HUES64 (cell line): ENCODE results near the gene CAPN15.

Source experiments
- H3K27ac ChIP-seq: 2 replicates; pipeline ENCODE4 v1.7.0; 2013; ENCODE audit warnings: low read depth, low read length, inconsistent platforms
- H3K27me3 ChIP-seq: 2 replicates; pipeline ENCODE4 v1.6.1; 2013; ENCODE audit warnings: mild to moderate bottlenecking, low read length; ENCODE audit not compliant: insufficient read depth
- H3K36me3 ChIP-seq: 2 replicates; pipeline ENCODE4 v1.6.1; 2013; ENCODE audit warnings: mild to moderate bottlenecking, low read length; ENCODE audit not compliant: insufficient read depth
- H3K4me1 ChIP-seq: 2 replicates; pipeline ENCODE4 v1.6.1; 2013; ENCODE audit warnings: mild to moderate bottlenecking, low read length, moderate library complexity; ENCODE audit not compliant: insufficient read depth
- H3K4me3 ChIP-seq: 2 replicates; pipeline ENCODE4 v1.5.1; 2013; ENCODE audit warnings: mild to moderate bottlenecking, low read length, moderate library complexity
- H3K9ac ChIP-seq: 2 replicates; pipeline ENCODE4 v1.6.1; 2013; ENCODE audit warnings: mild to moderate bottlenecking, low read depth, low read length
- H3K9me3 ChIP-seq: 2 replicates; pipeline ENCODE4 v1.6.1; 2013; ENCODE audit warnings: low read depth, low read length; ENCODE audit not compliant: insufficient read depth
- WGBS: fragments of 150-250, 120-280 bp; methylation state at CpG from one replicate; pipeline ENCODE4 v1.1.7; 2013; ENCODE audit warnings: missing lambda C conversion rate; 5-methylcytosine and 5-hydroxymethylcytosine counted together

Gene CAPN15

GRCh38 chr16:537415-538335 is 10.2 kb downstream of the CAPN15 start:
- Histone ChIP-seq H3K9ac (no peak overlapping the region), H3K4me1 (no peaks in the 10 kb centered on the region), H3K27ac (no peak overlapping the region), H3K36me3 (peaks cover 10% of the 10 kb centered on the region; the same call in 1 of the 2 replicates), H3K27me3 (no peaks in the 10 kb centered on the region), H3K9me3 (no peaks in the 10 kb centered on the region), H3K4me3 (no peak overlapping the region)
- 96% methylated on average over 60 of the region's 60 CpGs for WGBS

- Histone ChIP-seq H3K4me1 (no peaks in the 10 kb centered on the region), H3K9me3 (no peaks in the 10 kb centered on the region), H3K4me3 (no peak overlapping the region), H3K27ac (no peak overlapping the region), H3K36me3 (peaks cover 10% of the 10 kb centered on the region; the same call in 1 of the 2 replicates), H3K27me3 (no peaks in the 10 kb centered on the region), H3K9ac (no peak overlapping the region)
- WGBS, result 95% methylated on average over 34 of the region's 34 CpGs
Observed at GRCh38 chr16:539901-540530, 12.5 kb downstream of the CAPN15 start.

- H3K36me3 ChIP-seq, result peaks cover 10% of the 10 kb centered on the region; the same call in 1 of the 2 replicates
- no peaks in the 10 kb centered on the region for H3K4me1 ChIP-seq
- H3K27me3 ChIP-seq, result no peaks in the 10 kb centered on the region
- 96% methylated on average over 29 of the region's 29 CpGs for WGBS
- no peak overlapping the region for H3K4me3 ChIP-seq
- H3K9me3 ChIP-seq, result no peaks in the 10 kb centered on the region
- H3K27ac ChIP-seq, result no peak overlapping the region
- H3K9ac ChIP-seq, result no peak overlapping the region
Observed at GRCh38 chr16:540645-541340, 13.3 kb downstream of the CAPN15 start.

DNA sequence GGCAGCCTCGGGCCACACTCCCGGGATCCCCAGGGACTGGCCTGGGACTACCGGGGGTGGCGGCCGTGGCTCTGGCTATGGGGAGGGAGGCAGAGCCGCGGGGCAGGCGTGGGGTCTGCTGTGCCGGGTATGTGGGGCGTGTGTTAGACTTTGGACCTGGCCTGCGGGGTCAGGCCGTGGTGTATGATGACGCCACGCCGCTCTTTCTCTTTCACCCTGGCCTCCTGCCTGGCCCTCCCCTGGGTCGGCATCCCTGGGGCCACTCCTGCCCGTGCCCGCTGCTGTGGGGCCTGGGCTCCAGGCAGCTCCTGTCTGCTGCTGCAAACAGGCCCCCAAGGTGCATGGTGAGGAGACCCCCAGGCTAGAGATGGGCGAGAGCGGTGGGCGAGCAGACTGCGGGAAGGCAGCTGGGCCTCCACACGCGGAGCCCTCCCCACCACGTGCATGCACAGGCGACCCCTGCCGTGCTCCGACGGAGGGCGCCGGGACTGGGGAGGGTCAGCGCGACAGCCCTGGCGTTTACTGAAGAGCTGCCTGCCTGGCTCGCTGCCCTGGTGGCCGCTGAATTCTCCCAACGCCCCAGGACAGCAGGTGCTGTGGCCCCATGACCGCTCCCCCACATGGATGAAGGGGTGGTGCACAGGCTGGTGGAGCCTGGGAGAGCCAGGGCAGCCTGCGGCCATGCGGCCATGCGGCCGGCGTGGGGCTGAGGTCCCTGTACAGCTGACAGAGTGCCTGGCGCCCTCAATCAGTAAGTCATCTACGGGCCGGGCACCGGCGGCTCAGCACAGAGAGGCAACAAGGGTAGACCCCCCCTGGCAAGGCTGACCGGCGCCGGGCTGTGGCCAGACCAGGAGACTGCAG is 16.0 kb downstream of the CAPN15 start:
- Histone ChIP-seq H3K27ac (no peak overlapping the region), H3K4me3 (no peak overlapping the region), H3K4me1 (no peaks in the 10 kb centered on the region), H3K27me3 (no peaks in the 10 kb centered on the region), H3K36me3 (no peaks in the 10 kb centered on the region; the same call in 1 of the 2 replicates), H3K9ac (no peak overlapping the region), H3K9me3 (no peaks in the 10 kb centered on the region)
- 95% methylated on average over 51 of the region's 51 CpGs for WGBS

GRCh38 chr16:544517-544916 is 17.0 kb downstream of the CAPN15 start:
- Histone ChIP-seq H3K9ac (no peak overlapping the region), H3K9me3 (no peaks in the 10 kb centered on the region), H3K27me3 (no peaks in the 10 kb centered on the region), H3K4me1 (no peaks in the 10 kb centered on the region), H3K36me3 (no peaks in the 10 kb centered on the region), H3K27ac (no peak overlapping the region), H3K4me3 (no peak overlapping the region)
- 95% methylated on average over 42 of the region's 46 CpGs for WGBS

GRCh38 chr16:546909-547770 is 19.6 kb downstream of the CAPN15 start:
- H3K36me3 ChIP-seq, result peaks cover 9% of the 10 kb centered on the region
- no peak overlapping the region for H3K27ac ChIP-seq
- no peaks in the 10 kb centered on the region for H3K27me3 ChIP-seq
- H3K4me1 ChIP-seq, result no peaks in the 10 kb centered on the region
- no peak overlapping the region for H3K4me3 ChIP-seq
- no peak overlapping the region for H3K9ac ChIP-seq
- WGBS, result 88% methylated on average over 60 of the region's 60 CpGs
- no peaks in the 10 kb centered on the region for H3K9me3 ChIP-seq

GRCh38 chr16:548586-548985 is 21.1 kb downstream of the CAPN15 start:
- Histone ChIP-seq H3K4me3 (no peak overlapping the region), H3K9ac (no peak overlapping the region), H3K27me3 (no peaks in the 10 kb centered on the region), H3K4me1 (no peaks in the 10 kb centered on the region), H3K27ac (no peak overlapping the region), H3K9me3 (no peaks in the 10 kb centered on the region), H3K36me3 (peaks cover 15% of the 10 kb centered on the region)
- 95% methylated on average over 21 of the region's 21 CpGs for WGBS

GRCh38 chr16:549544-550263 is 22.2 kb downstream of the CAPN15 start:
- Histone ChIP-seq H3K27ac (no peak overlapping the region), H3K27me3 (no peaks in the 10 kb centered on the region), H3K4me3 (no peak overlapping the region), H3K9me3 (no peaks in the 10 kb centered on the region), H3K36me3 (peaks cover 15% of the 10 kb centered on the region), H3K9ac (no peak overlapping the region), H3K4me1 (no peaks in the 10 kb centered on the region)
- 94% methylated on average over 54 of the region's 54 CpGs for WGBS

- H3K36me3 ChIP-seq, result peaks cover 15% of the 10 kb centered on the region
- H3K27ac ChIP-seq, result no peak overlapping the region
- WGBS, result 97% methylated on average over 28 of the region's 28 CpGs
- no peaks in the 10 kb centered on the region for H3K27me3 ChIP-seq
- no peaks in the 10 kb centered on the region for H3K9me3 ChIP-seq
- no peak overlapping the region for H3K4me3 ChIP-seq
- H3K4me1 ChIP-seq, result no peaks in the 10 kb centered on the region
- no peak overlapping the region for H3K9ac ChIP-seq
Observed at GRCh38 chr16:551210-551609, 23.7 kb downstream of the CAPN15 start.
